GM19193 (cell line): ENCODE data around the gene OTOF.

Experiments
- POLR2A ChIP-seq: IDR thresholded peaks from 4 replicates; pipeline ENCODE4 v1.6.1; 2011; ENCODE audit not compliant: insufficient read depth, insufficient read length; ENCODE audit errors: extremely low read depth

Gene OTOF

GRCh38 chr2:26477911-26478253 is at the start of gene OTOF:
OTOF (minus strand) TSS chr2:26478124.
- TF ChIP-seq POLR2A, result no peak

- TF ChIP-seq POLR2A, result no peak
Measured at GRCh38 chr2:26526589-26526988, 48.7 kb upstream of the OTOF start.

GRCh38 chr2:26526105-26526504 is 48.2 kb upstream of the OTOF start:
- TF ChIP-seq POLR2A, result no peak

- no peak for TF ChIP-seq POLR2A
Measured at GRCh38 chr2:26523750-26524149, 45.8 kb upstream of the OTOF start.

- no peak for TF ChIP-seq POLR2A
Measured at GRCh38 chr2:26522751-26523171, 44.8 kb upstream of the OTOF start.

GRCh38 chr2:26522325-26522724 is 44.4 kb upstream of the OTOF start:
- TF ChIP-seq POLR2A, result no peak

GRCh38 chr2:26521913-26522180 is 43.9 kb upstream of the OTOF start:
- no peak for TF ChIP-seq POLR2A

GRCh38 chr2:26521054-26521912 is 43.4 kb upstream of the OTOF start:
- no peak for TF ChIP-seq POLR2A

GRCh38 chr2:26520148-26520449 is 42.2 kb upstream of the OTOF start:
- no peak for TF ChIP-seq POLR2A

GRCh38 chr2:26519396-26520147 is 41.6 kb upstream of the OTOF start:
- no peak for TF ChIP-seq POLR2A

GRCh38 chr2:26516781-26517180 is 38.9 kb upstream of the OTOF start:
- no peak for TF ChIP-seq POLR2A

GRCh38 chr2:26516246-26516645 is 38.3 kb upstream of the OTOF start:
- TF ChIP-seq POLR2A, result no peak

- no peak for TF ChIP-seq POLR2A
Measured at GRCh38 chr2:26515771-26516170, 37.8 kb upstream of the OTOF start.

GRCh38 chr2:26514045-26514444 is 36.1 kb upstream of the OTOF start:
- TF ChIP-seq POLR2A, result no peak

- TF ChIP-seq POLR2A, result no peak
Measured at GRCh38 chr2:26513261-26513660, 35.3 kb upstream of the OTOF start.

- TF ChIP-seq POLR2A, result no peak
Measured at GRCh38 chr2:26511466-26511865, 33.5 kb upstream of the OTOF start.

GRCh38 chr2:26510344-26510973 is 32.5 kb upstream of the OTOF start:
- TF ChIP-seq POLR2A, result no peak

GRCh38 chr2:26509141-26509540 is 31.2 kb upstream of the OTOF start:
- no peak for TF ChIP-seq POLR2A
